ENCODE data around the gene RPS27L. TPM values are rescaled to one million over a fixed set of nuclear protein-coding genes. Genes with fewer than 3 reads are reported as not detected.

Gene RPS27L
- total RNA-seq (94.0 TPM), polyA plus RNA-seq (100 to 1,000 TPM; 264 to 422 (median 337) TPM)

- ATAC-seq (ENCODE audit: low read depth in 2 of 2) (peak; percentile 98), DNase-seq (peak; percentile 81 to 96 (median 87))
- Mint-ChIP-seq H3K9me3 (peaks cover 0 to 2% (median 0%) of the 10 kb centered on the region in 7 donors), H3K27me3 (no peaks in the 10 kb centered on the region), H3K36me3 (peaks cover 8% of the 10 kb centered on the region), H3K27ac (peak within 1 kb of the TSS; percentile 94 to 100 (median 99)), H3K4me3 (peak within 1 kb of the TSS; percentile 98 to 100 (median 100)), H3K4me1 (peaks cover 19 to 38% (median 28%) of the 10 kb centered on the region in 4 donors)
- Histone ChIP-seq H3K4me1 (ENCODE audit: control insufficient read depth, insufficient read depth, low read length, poor library complexity, severe bottlenecking) (peaks cover 17% of the 10 kb centered on the region), H3K27ac (ENCODE audit: insufficient read depth, low read length, poor library complexity, severe bottlenecking) (peak within 1 kb of the TSS; percentile 77), H3K4me3 (ENCODE audit: low read depth, low read length) (peak within 1 kb of the TSS; percentile 93), H3K36me3 (ENCODE audit: control insufficient read depth, insufficient read depth, low read length) (peaks cover 13% of the 10 kb centered on the region), H3K9me3 (ENCODE audit: control insufficient read depth in 2 of 2, low read length in 2 of 2) (no peaks in the 10 kb centered on the region), H3K27me3 (ENCODE audit: control insufficient read depth, insufficient read depth, low read length) (no peaks in the 10 kb centered on the region)
These were observed at the start of gene RPS27L for GRCh38 chr15:63157118-63157843. RPS27L (minus strand) TSS chr15:63157477; CDS start chr15:63157405, 72 bp downstream.

- H3K36me3 Mint-ChIP-seq = peaks cover 34% of the 10 kb centered on the region
- no peak overlapping the region for H3K27ac ChIP-seq (ENCODE audit: insufficient read depth, low read length, poor library complexity, severe bottlenecking)
- peaks cover 53 to 92% (median 80%) of the 10 kb centered on the region in 4 donors for H3K4me1 Mint-ChIP-seq
- H3K27ac Mint-ChIP-seq = peak overlapping the region in 2 of 3 donors; percentile 65 to 88
- peak overlapping the region in 1 of 4 donors; percentile 61 for H3K4me3 Mint-ChIP-seq
- peaks cover 3% of the 10 kb centered on the region for H3K36me3 ChIP-seq (ENCODE audit: control insufficient read depth, insufficient read depth, low read length)
- no peak for DNase-seq
- no peaks in the 10 kb centered on the region for H3K27me3 ChIP-seq (ENCODE audit: control insufficient read depth, insufficient read depth, low read length)
- H3K4me1 ChIP-seq (ENCODE audit: control insufficient read depth, insufficient read depth, low read length, poor library complexity, severe bottlenecking) = peaks cover 68% of the 10 kb centered on the region
- H3K4me3 ChIP-seq (ENCODE audit: low read depth, low read length) = no peak overlapping the region
- no peaks in the 10 kb centered on the region for H3K9me3 Mint-ChIP-seq
- H3K27me3 Mint-ChIP-seq = no peaks in the 10 kb centered on the region
- no peaks in the 10 kb centered on the region for H3K9me3 ChIP-seq (ENCODE audit: control insufficient read depth in 2 of 2, low read length in 2 of 2)
- ATAC-seq (ENCODE audit: low read depth in 2 of 2) = no peak
These were observed 48.8 kb upstream of the RPS27L start for GRCh38 chr15:63206079-63206478.

DNA sequence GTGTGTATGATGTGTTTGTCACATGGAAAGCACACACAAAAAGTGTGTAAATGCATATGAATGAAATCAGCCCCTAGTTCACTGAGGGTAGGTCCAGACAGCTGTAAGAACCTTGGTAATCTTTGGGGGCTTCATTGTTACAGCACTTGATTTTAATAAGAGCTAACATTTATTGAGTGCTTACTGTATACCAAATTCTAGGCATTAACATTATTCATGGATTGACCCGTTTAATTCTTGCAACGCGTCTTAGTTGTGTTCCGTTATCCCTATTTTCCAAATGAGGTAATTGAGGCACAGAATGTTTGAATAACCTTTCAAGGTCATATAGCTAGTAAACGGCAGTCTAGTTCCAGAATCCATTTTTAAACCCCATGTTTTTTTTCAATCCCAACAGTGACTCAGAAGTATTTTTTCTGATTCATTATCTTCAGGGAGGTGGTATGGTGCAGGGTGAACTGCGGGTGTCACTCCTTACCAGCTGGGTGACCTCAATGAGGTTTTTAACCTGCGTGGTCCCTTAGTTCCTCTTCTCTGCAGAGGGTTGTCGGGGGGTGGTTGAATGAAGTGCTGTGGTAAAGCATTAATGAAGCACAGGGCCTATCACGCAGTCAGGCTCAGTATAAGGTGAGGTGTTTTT is 46.3 kb upstream of the RPS27L start:
- H3K27me3 Mint-ChIP-seq = no peaks in the 10 kb centered on the region

GRCh38 chr15:63202861-63203260 is 45.6 kb upstream of the RPS27L start:
- H3K9me3 ChIP-seq (ENCODE audit: control insufficient read depth in 2 of 2, low read length in 2 of 2) = no peaks in the 10 kb centered on the region
- Mint-ChIP-seq H3K4me1 (peaks cover 42 to 95% (median 84%) of the 10 kb centered on the region in 4 donors), H3K27me3 (no peaks in the 10 kb centered on the region), H3K4me3 (peak overlapping the region; percentile 38 to 73 (median 68)), H3K9me3 (no peaks in the 10 kb centered on the region), H3K36me3 (peaks cover 45% of the 10 kb centered on the region), H3K27ac (peak overlapping the region; percentile 69 to 94 (median 75))
- peaks cover 69% of the 10 kb centered on the region for H3K4me1 ChIP-seq (ENCODE audit: control insufficient read depth, insufficient read depth, low read length, poor library complexity, severe bottlenecking)
- no peak overlapping the region for H3K27ac ChIP-seq (ENCODE audit: insufficient read depth, low read length, poor library complexity, severe bottlenecking)
- H3K36me3 ChIP-seq (ENCODE audit: control insufficient read depth, insufficient read depth, low read length) = peaks cover 2% of the 10 kb centered on the region
- peak overlapping the region; percentile 52 for H3K4me3 ChIP-seq (ENCODE audit: low read depth, low read length)
- DNase-seq (no peak), ATAC-seq (ENCODE audit: low read depth in 2 of 2) (no peak)
- no peaks in the 10 kb centered on the region for H3K27me3 ChIP-seq (ENCODE audit: control insufficient read depth, insufficient read depth, low read length)

More for the DNA sequence above, 46.3 kb upstream of the RPS27L start:
- Histone ChIP-seq H3K27me3 (ENCODE audit: control insufficient read depth, insufficient read depth, low read length) (no peaks in the 10 kb centered on the region), H3K36me3 (ENCODE audit: control insufficient read depth, insufficient read depth, low read length) (peaks cover 2% of the 10 kb centered on the region), H3K9me3 (ENCODE audit: control insufficient read depth in 2 of 2, low read length in 2 of 2) (no peaks in the 10 kb centered on the region), H3K27ac (ENCODE audit: insufficient read depth, low read length, poor library complexity, severe bottlenecking) (no peak overlapping the region), H3K4me3 (ENCODE audit: low read depth, low read length) (peak overlapping the region; percentile 52), H3K4me1 (ENCODE audit: control insufficient read depth, insufficient read depth, low read length, poor library complexity, severe bottlenecking) (peaks cover 69% of the 10 kb centered on the region)
- peaks cover 46% of the 10 kb centered on the region for H3K36me3 Mint-ChIP-seq
- peaks cover 49 to 95% (median 83%) of the 10 kb centered on the region in 4 donors for H3K4me1 Mint-ChIP-seq
- no peaks in the 10 kb centered on the region for H3K9me3 Mint-ChIP-seq
- ATAC-seq (ENCODE audit: low read depth in 2 of 2) (peak; percentile 82 to 90), DNase-seq (peak in 2 of 3 donors; percentile 15 to 27)
- peak overlapping the region; percentile 69 to 94 (median 75) for H3K27ac Mint-ChIP-seq
- H3K4me3 Mint-ChIP-seq = peak overlapping the region in 3 of 4 donors; percentile 20 to 73 (median 68)

DNA sequence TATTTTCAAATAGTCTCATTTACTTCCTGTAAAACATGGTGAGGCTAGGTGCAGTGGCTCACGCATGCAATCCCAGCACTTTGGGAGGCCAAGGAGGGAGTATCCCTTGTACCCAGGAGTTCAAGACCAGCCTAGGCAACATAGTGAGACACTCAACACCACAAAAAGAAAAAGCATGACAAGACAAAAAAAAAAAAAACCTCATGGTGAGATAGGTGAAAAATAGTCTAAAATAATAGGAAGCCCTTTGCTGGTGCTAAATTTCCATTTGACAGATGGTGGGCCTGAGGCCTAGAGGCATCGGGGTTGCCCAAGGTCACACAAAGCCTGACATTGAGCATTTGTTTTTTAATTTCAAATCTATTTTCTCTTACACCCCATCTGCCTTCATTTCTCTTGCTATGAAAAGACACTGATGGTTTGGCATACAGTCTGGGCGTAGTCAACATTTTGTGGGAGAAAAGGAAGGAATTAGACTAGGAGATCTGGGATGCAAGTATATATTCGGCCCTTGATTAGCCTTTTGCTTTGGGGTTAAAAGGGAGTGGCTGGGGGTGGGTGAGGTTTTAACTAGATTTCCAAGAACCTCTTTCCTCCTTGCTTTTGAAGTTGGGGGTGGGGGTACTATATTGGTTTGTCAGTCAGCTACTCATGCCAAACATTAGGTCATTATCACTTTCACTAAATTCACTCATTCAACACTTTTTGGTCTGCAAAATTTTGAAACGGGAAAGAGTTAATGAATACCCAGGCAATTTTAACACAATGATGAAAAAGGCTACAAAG is 43.4 kb upstream of the RPS27L start:
- Histone ChIP-seq H3K36me3 (ENCODE audit: control insufficient read depth, insufficient read depth, low read length) (peaks cover 5% of the 10 kb centered on the region), H3K27me3 (ENCODE audit: control insufficient read depth, insufficient read depth, low read length) (no peaks in the 10 kb centered on the region), H3K9me3 (ENCODE audit: control insufficient read depth in 2 of 2, low read length in 2 of 2) (no peaks in the 10 kb centered on the region), H3K4me3 (ENCODE audit: low read depth, low read length) (peak overlapping the region; percentile 48), H3K4me1 (ENCODE audit: control insufficient read depth, insufficient read depth, low read length, poor library complexity, severe bottlenecking) (peaks cover 79% of the 10 kb centered on the region), H3K27ac (ENCODE audit: insufficient read depth, low read length, poor library complexity, severe bottlenecking) (no peak overlapping the region)
- no peaks in the 10 kb centered on the region for H3K27me3 Mint-ChIP-seq
- H3K9me3 Mint-ChIP-seq = no peaks in the 10 kb centered on the region
- peak overlapping the region; percentile 68 to 89 (median 75) for H3K27ac Mint-ChIP-seq
- ATAC-seq (ENCODE audit: low read depth in 2 of 2) (no peak), DNase-seq (peak in 1 of 3 donors; percentile 56)
- H3K4me3 Mint-ChIP-seq = peak overlapping the region in 3 of 4 donors; percentile 58 to 75 (median 72)
- H3K4me1 Mint-ChIP-seq = peaks cover 33 to 96% (median 80%) of the 10 kb centered on the region in 4 donors
- H3K36me3 Mint-ChIP-seq = peaks cover 40% of the 10 kb centered on the region

- Mint-ChIP-seq H3K4me1 (peaks cover 41 to 97% (median 81%) of the 10 kb centered on the region in 4 donors), H3K27me3 (no peaks in the 10 kb centered on the region), H3K36me3 (peaks cover 41% of the 10 kb centered on the region), H3K4me3 (peak overlapping the region; percentile 6 to 66 (median 23)), H3K9me3 (no peaks in the 10 kb centered on the region), H3K27ac (peak overlapping the region; percentile 43 to 75 (median 69))
- no peak for DNase-seq
- H3K4me3 ChIP-seq (ENCODE audit: low read depth, low read length) = peak overlapping the region; percentile 49
- H3K27me3 ChIP-seq (ENCODE audit: control insufficient read depth, insufficient read depth, low read length) = no peaks in the 10 kb centered on the region
- no peak for ATAC-seq (ENCODE audit: low read depth in 2 of 2)
- peaks cover 90% of the 10 kb centered on the region for H3K4me1 ChIP-seq (ENCODE audit: control insufficient read depth, insufficient read depth, low read length, poor library complexity, severe bottlenecking)
- H3K9me3 ChIP-seq (ENCODE audit: control insufficient read depth in 2 of 2, low read length in 2 of 2) = no peaks in the 10 kb centered on the region
- H3K27ac ChIP-seq (ENCODE audit: insufficient read depth, low read length, poor library complexity, severe bottlenecking) = peak overlapping the region; percentile 7
- peaks cover 5% of the 10 kb centered on the region for H3K36me3 ChIP-seq (ENCODE audit: control insufficient read depth, insufficient read depth, low read length)
These were observed 41.3 kb upstream of the RPS27L start for GRCh38 chr15:63198371-63199250.
